CD4-positive, alpha-beta T cell (primary cell): ENCODE measurements around the gene DSCAML1. TPM values are rescaled to one million over a fixed set of nuclear protein-coding genes. Genes with fewer than 3 reads are reported as not detected.

Experiments
- ATAC-seq: fragments of 200-7000 bp; cut with Tn5 transposase; one replicate; pipeline ENCODE4 v1.10.0; 2022; ENCODE audit warnings: mild to moderate bottlenecking; ENCODE audit not compliant: poor library complexity
- CTCF ChIA-PET: fragments of 350-600 bp; sonication (Branson Sonifier 250); formaldehyde crosslinking; loops from one replicate; lab custom pipeline; 2021; ENCODE audit warnings: antibody characterized with exemption, inconsistent platforms; lab: Charles Lee
- POLR2A ChIA-PET: fragments of 350-600 bp; sonication (Branson Sonifier 250); formaldehyde crosslinking; loops from one replicate; lab custom pipeline; 2021; ENCODE audit warnings: antibody characterized with exemption, inconsistent platforms; lab: Charles Lee
- DNase-seq, 14 experiments: peaks; one replicate each; pipeline ENCODE4 v3.0.0-alpha.2; 2013 to 2020; ENCODE audit warnings: mixed read lengths in 2 of 14
- H3K27ac ChIP-seq, 2 donors: one replicate each; pipeline versions ENCODE4 v1.5.1 to v1.7.0; 2013; ENCODE audit warnings: low read length in 2 of 2, low read depth in 1 of 2, mild to moderate bottlenecking in 1 of 2
- H3K27me3 ChIP-seq, 2 experiments: 1 replicate in 1 of 2; 2 replicates in 1 of 2; pipeline versions ENCODE4 v1.6.1 to v1.7.0; 2013; ENCODE audit warnings: low read length in 2 of 2, control low read depth in 1 of 2, mild to moderate bottlenecking in 1 of 2, moderate library complexity in 1 of 2; ENCODE audit not compliant: insufficient read depth in 2 of 2, control insufficient read depth in 1 of 2
- H3K36me3 ChIP-seq: one replicate; pipeline ENCODE4 v1.6.1; 2013; ENCODE audit warnings: low read length, control low read depth; ENCODE audit not compliant: insufficient read depth
- H3K4me1 ChIP-seq: one replicate; pipeline ENCODE4 v1.6.1; 2013; ENCODE audit warnings: low read length, control low read depth; ENCODE audit not compliant: insufficient read depth
- H3K4me3 ChIP-seq: one replicate; pipeline ENCODE4 v1.5.1; 2013; ENCODE audit warnings: mild to moderate bottlenecking, low read length, moderate library complexity
- H3K9me3 ChIP-seq, 2 experiments: 1 replicate in 1 of 2; 2 replicates in 1 of 2; pipeline versions ENCODE4 v1.6.1 to v1.7.0; 2013; ENCODE audit warnings: low read length in 2 of 2, mild to moderate bottlenecking in 2 of 2, control low read depth in 1 of 2, moderate library complexity in 1 of 2; ENCODE audit not compliant: control insufficient read depth in 1 of 2, insufficient read depth in 1 of 2
- H3K27ac Mint-ChIP-seq: one replicate; pipeline ENCODE4 v1.8.0; 2020; ENCODE audit warnings: mixed read lengths
- H3K27me3 Mint-ChIP-seq: one replicate; pipeline ENCODE4 v1.8.0; 2021; ENCODE audit warnings: mixed read lengths
- H3K36me3 Mint-ChIP-seq: one replicate; pipeline ENCODE4 v1.8.0; 2021; ENCODE audit warnings: low read depth, mixed read lengths
- H3K4me1 Mint-ChIP-seq: one replicate; pipeline ENCODE4 v1.8.0; 2021; ENCODE audit warnings: low read depth, mixed read lengths
- H3K4me3 Mint-ChIP-seq: one replicate; pipeline ENCODE4 v1.8.0; 2020; ENCODE audit warnings: mild to moderate bottlenecking, mixed read lengths
- H3K9me3 Mint-ChIP-seq: one replicate; pipeline ENCODE4 v1.8.0; 2020; ENCODE audit warnings: mixed read lengths
- CTCF ChIP-seq: fragments of 200-600 bp; IDR thresholded peaks from one replicate; pipeline ENCODE4 v1.8.0; 2022; ENCODE audit warnings: antibody characterized with exemption, mild to moderate bottlenecking
- intact Hi-C, 2 experiments: fragments of 100-400 bp; cut with DNase I in 1 of 2; cut with micrococcal nuclease in 1 of 2; formaldehyde crosslinking; loops; one replicate each; pipeline versions ENCODE4 v1.15.1 to v1.9.0; 2023 to 2025; cut with DNase I, micrococcal nuclease
- total RNA-seq, 174 experiments: library from RNA in 2 of 174; stranded (reverse) in 2 of 174; gene quantifications; one replicate each; pipeline ENCODE4 v1.2.3 and lab custom pipeline; 2021 to 2026

The DSCAML1 gene
- total RNA-seq, 2 experiments from 2014 or later, result 0.22 to 0.61 TPM

GRCh38 chr11:117663414-117663813, 133.6 kb downstream of the DSCAML1 start:
- Mint-ChIP-seq H3K36me3 (no peaks in the 10 kb centered on the region), H3K27ac (no peak overlapping the region), H3K9me3 (no peaks in the 10 kb centered on the region), H3K27me3 (no peaks in the 10 kb centered on the region), H3K4me3 (no peak overlapping the region), H3K4me1 (no peaks in the 10 kb centered on the region)
- intact Hi-C loops, result no loop called here
- CTCF ChIA-PET, result no interaction called here
- ATAC-seq (no peak), DNase-seq (no peak)
- TF ChIP-seq CTCF, result no peak
- Histone ChIP-seq H3K4me1 (no peaks in the 10 kb centered on the region), H3K27me3 (no peaks in the 10 kb centered on the region), H3K9me3 (no peaks in the 10 kb centered on the region), H3K4me3 (no peak overlapping the region), H3K36me3 (no peaks in the 10 kb centered on the region), H3K27ac (no peak overlapping the region)
- POLR2A ChIA-PET, result no interaction called here

GRCh38 chr11:117662671-117663269, 134.2 kb downstream of the DSCAML1 start:
- H3K4me3 ChIP-seq, result no peak overlapping the region
- CTCF ChIA-PET, result no interaction called here
- H3K9me3 ChIP-seq, result no peaks in the 10 kb centered on the region
- Mint-ChIP-seq H3K36me3 (no peaks in the 10 kb centered on the region), H3K27me3 (no peaks in the 10 kb centered on the region), H3K9me3 (no peaks in the 10 kb centered on the region), H3K27ac (no peak overlapping the region), H3K4me1 (no peaks in the 10 kb centered on the region), H3K4me3 (no peak overlapping the region)
- TF ChIP-seq CTCF, result no peak
- H3K36me3 ChIP-seq, result no peaks in the 10 kb centered on the region
- H3K27ac ChIP-seq, result no peak overlapping the region
- no peaks in the 10 kb centered on the region for H3K27me3 ChIP-seq
- DNase-seq (no peak), ATAC-seq (no peak)
- H3K4me1 ChIP-seq, result no peaks in the 10 kb centered on the region
- POLR2A ChIA-PET, result no interaction called here
- intact Hi-C loops, result no loop called here

GRCh38 chr11:117662255-117662654, 134.8 kb downstream of the DSCAML1 start:
- no peak for TF ChIP-seq CTCF
- H3K27me3 Mint-ChIP-seq, result no peaks in the 10 kb centered on the region
- H3K27ac ChIP-seq, result no peak overlapping the region
- H3K36me3 Mint-ChIP-seq, result no peaks in the 10 kb centered on the region
- no peak overlapping the region for H3K27ac Mint-ChIP-seq
- ChIA-PET CTCF (no interaction called here), POLR2A (no interaction called here)
- H3K4me3 ChIP-seq, result no peak overlapping the region
- no peaks in the 10 kb centered on the region for H3K4me1 ChIP-seq
- no peak for DNase-seq
- no peaks in the 10 kb centered on the region for H3K9me3 Mint-ChIP-seq
- H3K27me3 ChIP-seq, result no peaks in the 10 kb centered on the region
- no peak overlapping the region for H3K4me3 Mint-ChIP-seq
- no peaks in the 10 kb centered on the region for H3K9me3 ChIP-seq
- intact Hi-C loops, result no loop called here
- H3K4me1 Mint-ChIP-seq, result no peaks in the 10 kb centered on the region
- ATAC-seq, result no peak
- H3K36me3 ChIP-seq, result no peaks in the 10 kb centered on the region
